Progenitor cell of endocrine pancreas (in vitro differentiated cells): ENCODE results near the gene CRISPLD2. TPM values are rescaled to one million over a fixed set of nuclear protein-coding genes. Genes with fewer than 3 reads are reported as not detected.

Experiments
- DNase-seq: peaks from one replicate; pipeline ENCODE4 v3.0.0; 2021; ENCODE audit warnings: low spot score; ENCODE audit not compliant: unreplicated experiment
- H3K27ac Mint-ChIP-seq: 2 replicates; pipeline ENCODE4 v1.8.0; 2021; ENCODE audit warnings: mild to moderate bottlenecking, moderate library complexity, mixed read lengths
- H3K27me3 Mint-ChIP-seq: 2 replicates; pipeline ENCODE4 v1.8.0; 2021; ENCODE audit warnings: mixed read lengths
- H3K36me3 Mint-ChIP-seq: 2 replicates; pipeline ENCODE4 v1.8.0; 2022; ENCODE audit warnings: mixed read lengths; ENCODE audit not compliant: insufficient read depth
- H3K4me1 Mint-ChIP-seq: 2 replicates; pipeline ENCODE4 v1.8.0; 2021; ENCODE audit warnings: low read depth, mixed read lengths
- H3K4me3 Mint-ChIP-seq: 2 replicates; pipeline ENCODE4 v1.8.0; 2021; ENCODE audit warnings: low read depth, mild to moderate bottlenecking, moderate library complexity, mixed read lengths
- H3K9me3 Mint-ChIP-seq: 2 replicates; pipeline ENCODE4 v1.8.0; 2021; ENCODE audit warnings: low read depth, mixed read lengths
- CTCF ChIP-seq: fragments of 200-600 bp; sonication (generic); IDR thresholded peaks from one replicate; pipeline ENCODE4 v1.5.0; 2021; ENCODE audit warnings: antibody characterized with exemption, mild to moderate bottlenecking; ENCODE audit not compliant: unreplicated experiment
- total RNA-seq: library from RNA; stranded (reverse); gene quantifications from 2 replicates; pipeline ENCODE4 v1.2.1, GENCODE V29; 2021

Gene CRISPLD2
- total RNA-seq, 1 donor from 2014 or later = 11.0 TPM

GRCh38 chr16:84834403-84834772 lies 14.6 kb downstream of the CRISPLD2 start:
- Mint-ChIP-seq H3K9me3 (no peaks in the 10 kb centered on the region), H3K27ac (no peak overlapping the region), H3K4me3 (no peak overlapping the region), H3K4me1 (no peaks in the 10 kb centered on the region), H3K27me3 (peaks cover 23% of the 10 kb centered on the region), H3K36me3 (no peaks in the 10 kb centered on the region)
- no peak for TF ChIP-seq CTCF
- DNase-seq = no peak

GRCh38 chr16:84836234-84836647 lies 16.5 kb downstream of the CRISPLD2 start:
- no peak for TF ChIP-seq CTCF
- Mint-ChIP-seq H3K4me3 (no peak overlapping the region), H3K27ac (no peak overlapping the region), H3K4me1 (no peaks in the 10 kb centered on the region), H3K27me3 (peaks cover 21% of the 10 kb centered on the region), H3K36me3 (no peaks in the 10 kb centered on the region), H3K9me3 (no peaks in the 10 kb centered on the region)
- DNase-seq = peak; percentile 38

GRCh38 chr16:84836967-84837366 lies 17.2 kb downstream of the CRISPLD2 start:
- Mint-ChIP-seq H3K4me1 (peaks cover 2% of the 10 kb centered on the region), H3K36me3 (no peaks in the 10 kb centered on the region), H3K9me3 (no peaks in the 10 kb centered on the region), H3K4me3 (no peak overlapping the region), H3K27ac (no peak overlapping the region), H3K27me3 (peaks cover 21% of the 10 kb centered on the region)
- no peak for TF ChIP-seq CTCF
- no peak for DNase-seq

- Mint-ChIP-seq H3K27ac (no peak overlapping the region), H3K4me3 (no peak overlapping the region), H3K9me3 (no peaks in the 10 kb centered on the region), H3K4me1 (peaks cover 11% of the 10 kb centered on the region), H3K36me3 (no peaks in the 10 kb centered on the region), H3K27me3 (peaks cover 11% of the 10 kb centered on the region)
- no peak for TF ChIP-seq CTCF
- DNase-seq = no peak
Observed at GRCh38 chr16:84838383-84838948, 18.7 kb downstream of the CRISPLD2 start.

GRCh38 chr16:84839054-84839453 lies 19.3 kb downstream of the CRISPLD2 start:
- no peak overlapping the region for H3K4me3 Mint-ChIP-seq
- peaks cover 10% of the 10 kb centered on the region for H3K27me3 Mint-ChIP-seq
- no peaks in the 10 kb centered on the region for H3K9me3 Mint-ChIP-seq
- H3K27ac Mint-ChIP-seq = no peak overlapping the region
- no peak for TF ChIP-seq CTCF
- H3K4me1 Mint-ChIP-seq = peaks cover 11% of the 10 kb centered on the region
- H3K36me3 Mint-ChIP-seq = no peaks in the 10 kb centered on the region
- no peak for DNase-seq
